A549 (cell line): Measurements from ENCODE around the gene PALLD.

Experiments
- CTCF ChIP-seq: fragments of >200 bp; sonication (Bioruptor Twin); formaldehyde crosslinking; IDR thresholded peaks from 3 replicates; pipeline ENCODE4 v1.5.1; 2016
- EHMT2 ChIP-seq: fragments of 200-600 bp; sonication (generic); IDR thresholded peaks from 2 replicates; pipeline ENCODE4 v1.6.1; 2016; ENCODE audit warnings: antibody characterized with exemption, low read depth, mild to moderate bottlenecking, moderate library complexity
- SREBF2 ChIP-seq: fragments of 450-650 bp; IDR thresholded peaks from 2 replicates; pipeline ENCODE4 v1.6.1; 2014; ENCODE audit warnings: mild to moderate bottlenecking, moderate library complexity

- TF ChIP-seq SREBF2 (no peak), EHMT2 (no peak), CTCF (no peak)
Observed at GRCh38 chr4:168837922-168838321, 341.1 kb downstream of the PALLD start.
